Spleen (tissue), 7 donors: Measurements from ENCODE around the gene LRP1B.

ENCODE experiments used
- POLR2A ChIP-seq, 3 donors: fragments of 450-650 bp; IDR thresholded peaks; one replicate each; pipeline ENCODE4 v1.5.1; 2017; ENCODE audit warnings: antibody characterized with exemption in 3 of 3, mild to moderate bottlenecking in 1 of 3
- POLR2AphosphoS5 ChIP-seq, 3 donors: sonication (generic); formaldehyde crosslinking; IDR thresholded peaks; one replicate each; pipeline ENCODE4 v1.5.1; 2017; ENCODE audit warnings: antibody characterized with exemption in 3 of 3
- TF ChIP-seq, protein P1 (sequence below), 11 experiments: fragments of 200-600 bp in 7 of 11; fragments of 450-650 bp in 4 of 11; sonication (generic) in 4 of 11; IDR thresholded peaks in 8 of 11; conservative IDR thresholded peaks in 3 of 11; 1 replicate in 7 of 11; 2 replicates in 4 of 11; pipeline versions ENCODE4 v1.4.0 to v1.8.0; 2016 to 2021; ENCODE audit warnings: antibody characterized with exemption in 11 of 11, inconsistent platforms in 4 of 11, mild to moderate bottlenecking in 1 of 11
- donor health status: DM: no; HTN: no; CAD: no; lungs with moderate emphysema.
- donor health status: DM: no; HTN: no; CAD: no.
- donor health status: DM: no; HTN: no; CAD: no.

DNA sequence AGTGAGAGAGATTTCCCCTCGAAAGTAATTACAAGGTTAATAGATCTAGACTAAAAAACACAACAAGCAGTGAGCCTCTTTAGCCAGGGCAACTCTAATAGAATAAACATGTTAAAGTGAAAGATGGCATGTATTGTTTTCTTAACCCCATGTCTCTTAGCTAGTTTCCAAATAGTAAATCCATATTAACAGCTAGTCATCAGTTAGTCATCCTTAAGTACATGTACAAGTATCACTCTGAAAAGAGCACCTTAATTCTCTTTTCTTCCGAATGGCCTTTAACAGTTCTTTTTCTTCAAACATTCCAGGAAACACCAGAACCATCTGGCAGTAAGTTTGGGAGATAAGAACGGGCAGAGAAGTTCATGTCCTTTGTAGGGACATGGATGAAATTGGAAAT lies 1480.0 kb downstream of the LRP1B start:
- TF ChIP-seq, protein P1, sequence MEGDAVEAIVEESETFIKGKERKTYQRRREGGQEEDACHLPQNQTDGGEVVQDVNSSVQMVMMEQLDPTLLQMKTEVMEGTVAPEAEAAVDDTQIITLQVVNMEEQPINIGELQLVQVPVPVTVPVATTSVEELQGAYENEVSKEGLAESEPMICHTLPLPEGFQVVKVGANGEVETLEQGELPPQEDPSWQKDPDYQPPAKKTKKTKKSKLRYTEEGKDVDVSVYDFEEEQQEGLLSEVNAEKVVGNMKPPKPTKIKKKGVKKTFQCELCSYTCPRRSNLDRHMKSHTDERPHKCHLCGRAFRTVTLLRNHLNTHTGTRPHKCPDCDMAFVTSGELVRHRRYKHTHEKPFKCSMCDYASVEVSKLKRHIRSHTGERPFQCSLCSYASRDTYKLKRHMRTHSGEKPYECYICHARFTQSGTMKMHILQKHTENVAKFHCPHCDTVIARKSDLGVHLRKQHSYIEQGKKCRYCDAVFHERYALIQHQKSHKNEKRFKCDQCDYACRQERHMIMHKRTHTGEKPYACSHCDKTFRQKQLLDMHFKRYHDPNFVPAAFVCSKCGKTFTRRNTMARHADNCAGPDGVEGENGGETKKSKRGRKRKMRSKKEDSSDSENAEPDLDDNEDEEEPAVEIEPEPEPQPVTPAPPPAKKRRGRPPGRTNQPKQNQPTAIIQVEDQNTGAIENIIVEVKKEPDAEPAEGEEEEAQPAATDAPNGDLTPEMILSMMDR (IDR thresholded peaks at IDR 0.05 in 8 of 11, conservative IDR thresholded peaks at IDR 0.05 in 3 of 11), result no peak
- TF ChIP-seq POLR2AphosphoS5 (IDR thresholded peaks at IDR 0.05) (no peak), POLR2A (IDR thresholded peaks at IDR 0.05) (no peak)
